VCaP (cell line): ENCODE data around the gene KATNAL1.
"Not testable (repeated sequence)": the region's sequence is repeated elsewhere in the genome, so short reads cannot be mapped to it uniquely, and the experiment has no call there.

ENCODE experiments used
- H3K27ac ChIP-seq: fragments of 450-650 bp; 2 replicates; pipeline ENCODE4 v1.5.1; 2017
- CTCF ChIP-seq: fragments of 450-650 bp; conservative IDR thresholded peaks from 2 replicates; pipeline ENCODE4 v1.5.1; 2017; ENCODE audit warnings: mild to moderate bottlenecking, moderate library complexity

Gene KATNAL1

GRCh38 chr13:30186634-30187415 is 120.5 kb downstream of the KATNAL1 start:
- no peak for TF ChIP-seq CTCF
- no peak overlapping the region for H3K27ac ChIP-seq

- TF ChIP-seq CTCF: no peak
- H3K27ac ChIP-seq: no peak overlapping the region
Observed at GRCh38 chr13:30181888-30182651, 125.3 kb downstream of the KATNAL1 start.

- H3K27ac ChIP-seq: no peak overlapping the region
- no peak for TF ChIP-seq CTCF
Observed at GRCh38 chr13:30179597-30180276, 127.6 kb downstream of the KATNAL1 start.

GRCh38 chr13:30178976-30179375 is 128.4 kb downstream of the KATNAL1 start:
- TF ChIP-seq CTCF: no peak
- H3K27ac ChIP-seq: no peak overlapping the region

- no peak for TF ChIP-seq CTCF
- no peak overlapping the region for H3K27ac ChIP-seq
Observed at GRCh38 chr13:30175166-30175565, 132.2 kb downstream of the KATNAL1 start.

GRCh38 chr13:30174250-30174649 is 133.1 kb downstream of the KATNAL1 start:
- H3K27ac ChIP-seq: not testable (repeated sequence)

GRCh38 chr13:30173303-30173610 is 134.1 kb downstream of the KATNAL1 start:
- no peak for TF ChIP-seq CTCF
- no peak overlapping the region for H3K27ac ChIP-seq
